ENCODE results near the gene ZDHHC5. TPM values are rescaled to one million over a fixed set of nuclear protein-coding genes. Genes with fewer than 3 reads are reported as not detected.
A peak's percentile ranks its signal among the peaks of the same experiment; 100 is the strongest.

The ZDHHC5 gene
- total RNA-seq, 1 donor from 2014 or later = 42.3 TPM

- H3K27ac Mint-ChIP-seq (ENCODE audit: unreplicated experiment) = peak overlapping the region; percentile 77
- peak; percentile 90 for DNase-seq
- peaks cover 56% of the 10 kb centered on the region for H3K4me1 Mint-ChIP-seq (ENCODE audit: low read depth, unreplicated experiment)
- peaks cover 46% of the 10 kb centered on the region for H3K27me3 Mint-ChIP-seq (ENCODE audit: unreplicated experiment)
- peak overlapping the region; percentile 97 for H3K4me3 Mint-ChIP-seq (ENCODE audit: unreplicated experiment)
- no peaks in the 10 kb centered on the region for H3K36me3 Mint-ChIP-seq (ENCODE audit: unreplicated experiment)
- peak; percentile 92 for TF ChIP-seq CTCF (IDR thresholded peaks at IDR 0.05; ENCODE audit: partially characterized antibody, unreplicated experiment)
- H3K9me3 Mint-ChIP-seq (ENCODE audit: unreplicated experiment) = peaks cover 35% of the 10 kb centered on the region
Observed at GRCh38 chr11:57644748-57645688, 22.9 kb upstream of the ZDHHC5 start.

DNA sequence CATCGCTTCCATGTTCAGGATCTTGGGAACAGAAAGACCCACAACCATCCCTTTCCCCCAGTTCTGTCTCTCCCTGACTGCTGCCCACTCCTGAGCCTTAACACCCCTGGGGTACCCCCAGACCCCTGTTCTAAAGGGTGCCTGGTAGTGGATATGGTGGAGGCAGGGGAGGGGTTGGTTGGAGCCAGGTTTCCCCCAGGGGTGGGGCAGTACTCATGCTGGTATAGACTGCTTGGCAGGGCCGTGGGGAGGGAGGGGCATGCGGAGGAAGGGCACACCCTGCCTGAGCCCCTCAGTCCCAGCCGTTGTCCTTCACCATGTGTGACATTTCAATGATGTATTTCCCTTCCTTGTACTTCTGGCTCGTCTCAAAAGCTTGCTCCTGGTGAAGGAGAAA is 22.2 kb upstream of the ZDHHC5 start:
- Mint-ChIP-seq H3K27me3 (ENCODE audit: unreplicated experiment) (peaks cover 43% of the 10 kb centered on the region), H3K4me1 (ENCODE audit: low read depth, unreplicated experiment) (peaks cover 61% of the 10 kb centered on the region), H3K27ac (ENCODE audit: unreplicated experiment) (peak overlapping the region; percentile 100), H3K9me3 (ENCODE audit: unreplicated experiment) (peaks cover 38% of the 10 kb centered on the region), H3K4me3 (ENCODE audit: unreplicated experiment) (peak overlapping the region; percentile 97), H3K36me3 (ENCODE audit: unreplicated experiment) (no peaks in the 10 kb centered on the region)
- no peak for TF ChIP-seq CTCF (IDR thresholded peaks at IDR 0.05; ENCODE audit: partially characterized antibody, unreplicated experiment)
- no peak for DNase-seq

DNA sequence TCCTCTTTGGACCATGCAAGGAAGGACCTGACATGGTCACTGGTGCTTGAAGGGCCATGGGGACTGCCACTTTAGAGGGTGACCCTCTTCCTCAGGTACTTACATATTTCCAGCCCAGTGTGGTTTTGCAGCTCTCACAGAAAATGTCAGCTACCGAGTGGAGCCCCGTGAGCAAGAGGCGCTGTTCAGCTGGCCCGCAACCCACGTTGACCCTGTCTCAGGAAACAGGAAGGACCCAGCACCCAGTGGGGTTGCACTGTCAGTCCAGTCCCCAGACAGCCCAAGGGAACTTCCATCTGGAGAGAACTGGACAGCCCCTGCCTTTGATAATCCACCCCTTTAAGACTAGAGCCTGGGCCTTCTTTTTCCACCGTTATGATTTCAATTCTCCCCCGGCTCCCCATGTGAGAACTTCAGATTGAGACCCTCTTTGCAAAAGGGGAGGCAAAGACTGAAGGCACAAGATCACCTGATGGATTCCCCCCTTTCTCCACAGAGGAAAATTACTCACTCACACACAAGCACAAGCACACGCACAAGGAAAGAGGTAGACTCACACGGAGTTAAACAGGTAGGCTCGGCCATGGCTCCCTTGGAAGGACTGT is 21.6 kb upstream of the ZDHHC5 start:
- H3K4me1 Mint-ChIP-seq (ENCODE audit: low read depth, unreplicated experiment) = peaks cover 55% of the 10 kb centered on the region
- H3K27me3 Mint-ChIP-seq (ENCODE audit: unreplicated experiment) = peaks cover 41% of the 10 kb centered on the region
- H3K27ac Mint-ChIP-seq (ENCODE audit: unreplicated experiment) = peak overlapping the region; percentile 100
- H3K4me3 Mint-ChIP-seq (ENCODE audit: unreplicated experiment) = peak overlapping the region; percentile 97
- TF ChIP-seq CTCF (IDR thresholded peaks at IDR 0.05; ENCODE audit: partially characterized antibody, unreplicated experiment) = no peak
- H3K9me3 Mint-ChIP-seq (ENCODE audit: unreplicated experiment) = peaks cover 38% of the 10 kb centered on the region
- no peak for DNase-seq
- no peaks in the 10 kb centered on the region for H3K36me3 Mint-ChIP-seq (ENCODE audit: unreplicated experiment)

- Mint-ChIP-seq H3K36me3 (ENCODE audit: unreplicated experiment) (no peaks in the 10 kb centered on the region), H3K27ac (ENCODE audit: unreplicated experiment) (peak overlapping the region; percentile 100), H3K4me3 (ENCODE audit: unreplicated experiment) (peak overlapping the region; percentile 97), H3K4me1 (ENCODE audit: low read depth, unreplicated experiment) (peaks cover 51% of the 10 kb centered on the region), H3K9me3 (ENCODE audit: unreplicated experiment) (peaks cover 38% of the 10 kb centered on the region), H3K27me3 (ENCODE audit: unreplicated experiment) (peaks cover 41% of the 10 kb centered on the region)
- no peak for DNase-seq
- no peak for TF ChIP-seq CTCF (IDR thresholded peaks at IDR 0.05; ENCODE audit: partially characterized antibody, unreplicated experiment)
Observed at GRCh38 chr11:57646799-57647303, 21.1 kb upstream of the ZDHHC5 start.
